DND-41 (cell line): ENCODE data around the gene TMCC1.

Experiments
- ATAC-seq: fragments of 200-7000 bp; cut with Tn5 transposase; 3 replicates; pipeline ENCODE4 v1.9.1; 2021; ENCODE audit warnings: low read depth; ENCODE audit not compliant: insufficient read depth
- DNase-seq: peaks from one replicate; pipeline ENCODE4 v3.0.0-alpha.2; 2020
- H2AFZ ChIP-seq: 2 replicates; pipeline ENCODE4 v1.6.0; 2012; ENCODE audit warnings: low read depth, low read length
- H3K27ac ChIP-seq: 2 replicates; pipeline ENCODE4 v1.5.1; 2012; ENCODE audit warnings: low read length, inconsistent platforms
- H3K27me3 ChIP-seq: fragments of 200-600 bp; sonication (generic); 2 replicates; pipeline ENCODE4 v1.6.0; 2012; ENCODE audit warnings: low read length, mild to moderate bottlenecking, inconsistent platforms; ENCODE audit not compliant: insufficient read depth, poor library complexity
- H3K36me3 ChIP-seq: 2 replicates; pipeline ENCODE4 v1.5.1; 2012; ENCODE audit warnings: low read length, inconsistent platforms; ENCODE audit not compliant: insufficient read depth
- H3K4me1 ChIP-seq: 2 replicates; pipeline ENCODE4 v1.5.1; 2012; ENCODE audit warnings: mild to moderate bottlenecking, low read length; ENCODE audit not compliant: insufficient read depth
- H3K4me2 ChIP-seq: 2 replicates; pipeline ENCODE4 v1.6.0; 2012; ENCODE audit warnings: mild to moderate bottlenecking, moderate library complexity, low read length, inconsistent platforms; ENCODE audit not compliant: insufficient read depth
- H3K4me3 ChIP-seq, 2 experiments: fragments of 200-600 bp in 1 of 2; shearing (Covaris generic) in 1 of 2; 2 replicates each; pipeline ENCODE4 v1.5.1; 2012 to 2016; ENCODE audit warnings: inconsistent platforms in 2 of 2, low read length in 2 of 2, mild to moderate bottlenecking in 2 of 2, low read depth in 1 of 2, moderate library complexity in 1 of 2
- H3K79me2 ChIP-seq: 2 replicates; pipeline ENCODE4 v1.6.0; 2012; ENCODE audit warnings: low read length, inconsistent platforms; ENCODE audit not compliant: insufficient read depth
- H3K9ac ChIP-seq: 2 replicates; pipeline ENCODE4 v1.6.0; 2012; ENCODE audit warnings: low read depth, mild to moderate bottlenecking, inconsistent platforms, low read length, moderate library complexity
- H3K9me3 ChIP-seq: 2 replicates; pipeline ENCODE4 v1.5.1; 2012; ENCODE audit warnings: low read length, moderate library complexity, mild to moderate bottlenecking, inconsistent platforms; ENCODE audit not compliant: insufficient read depth, severe bottlenecking
- H4K20me1 ChIP-seq: 2 replicates; pipeline ENCODE4 v1.6.0; 2012; ENCODE audit warnings: low read length; ENCODE audit not compliant: insufficient read depth
- CTCF ChIP-seq: IDR thresholded peaks from 2 replicates; pipeline ENCODE4 v1.5.1; 2012; ENCODE audit warnings: borderline replicate concordance, low read length, moderate library complexity, mild to moderate bottlenecking; ENCODE audit not compliant: poor library complexity, severe bottlenecking; ENCODE audit errors: extremely low read depth
- EZH2 ChIP-seq: IDR thresholded peaks from 3 replicates; pipeline ENCODE4 v1.6.1; 2012; ENCODE audit warnings: borderline replicate concordance, low read depth, mild to moderate bottlenecking, moderate library complexity, low read length, inconsistent platforms; ENCODE audit not compliant: severe bottlenecking

TMCC1 gene

GRCh38 chr3:129708328-129708861 lies 185.1 kb downstream of the TMCC1 start:
- no peak overlapping the region for H3K4me2 ChIP-seq
- H3K79me2 ChIP-seq = no peaks in the 10 kb centered on the region
- no peak for DNase-seq
- no peak overlapping the region for H3K4me3 ChIP-seq
- H2AFZ ChIP-seq = no peak overlapping the region
- no peak for ATAC-seq
- H3K27ac ChIP-seq = no peak overlapping the region
- no peaks in the 10 kb centered on the region for H3K27me3 ChIP-seq
- H3K36me3 ChIP-seq = no peaks in the 10 kb centered on the region
- H3K4me1 ChIP-seq = no peaks in the 10 kb centered on the region
- H4K20me1 ChIP-seq = no peaks in the 10 kb centered on the region
- H3K9ac ChIP-seq = no peak overlapping the region
- TF ChIP-seq CTCF (no peak), EZH2 (no peak)
- no peaks in the 10 kb centered on the region for H3K9me3 ChIP-seq

GRCh38 chr3:129705274-129705673 lies 188.2 kb downstream of the TMCC1 start:
- Histone ChIP-seq H2AFZ (no peak overlapping the region), H3K4me2 (no peak overlapping the region), H3K9me3 (no peaks in the 10 kb centered on the region), H3K79me2 (no peaks in the 10 kb centered on the region), H3K9ac (no peak overlapping the region), H3K4me3 (no peak overlapping the region), H3K4me1 (no peaks in the 10 kb centered on the region), H4K20me1 (no peaks in the 10 kb centered on the region), H3K27me3 (no peaks in the 10 kb centered on the region), H3K27ac (no peak overlapping the region), H3K36me3 (no peaks in the 10 kb centered on the region)
- TF ChIP-seq CTCF (no peak), EZH2 (no peak)
- DNase-seq (no peak), ATAC-seq (no peak)

- Histone ChIP-seq H2AFZ (no peak overlapping the region), H3K4me1 (no peaks in the 10 kb centered on the region), H3K4me2 (no peak overlapping the region), H3K36me3 (no peaks in the 10 kb centered on the region), H3K27me3 (no peaks in the 10 kb centered on the region), H3K27ac (no peak overlapping the region), H3K79me2 (no peaks in the 10 kb centered on the region), H4K20me1 (no peaks in the 10 kb centered on the region), H3K9me3 (no peaks in the 10 kb centered on the region), H3K9ac (no peak overlapping the region), H3K4me3 (no peak overlapping the region)
- TF ChIP-seq CTCF = no peak
- TF ChIP-seq EZH2 = no peak
- no peak for DNase-seq
- no peak for ATAC-seq
Observed at GRCh38 chr3:129703913-129704312, 189.6 kb downstream of the TMCC1 start.
